Pancreas (tissue), 10 donors: ENCODE data around the gene UTP4. TPM values are rescaled to one million over a fixed set of nuclear protein-coding genes. Genes with fewer than 3 reads are reported as not detected.

Source experiments
- ATAC-seq, 4 donors: fragments of 200-7000 bp; cut with Tn5 transposase; one replicate each; pipeline versions ENCODE4 v1.8.0 to v1.9.1; 2020; ENCODE audit warnings: mild to moderate bottlenecking in 4 of 4, moderate library complexity in 4 of 4
- DNase-seq, 6 donors: peaks; one replicate each; pipeline ENCODE4 v3.0.0-alpha.2; 2020
- FAIRE-seq: peaks from 2 replicates; lab custom pipeline; 2012; peaks lifted over from hg19 to GRCh38; lab: Jason Lieb, UNC
- H3K27ac ChIP-seq, 4 donors: fragments of 200-600 bp; sonication (generic); 1 replicate in 3 of 4; 2 replicates in 1 of 4; pipeline versions ENCODE4 v1.5.0 to v1.8.0; 2020
- H3K27me3 ChIP-seq, 4 donors: fragments of 200-600 bp; one replicate each; pipeline ENCODE4 v1.8.0; 2021
- H3K36me3 ChIP-seq, 3 donors: fragments of 200-600 bp; sonication (generic) in 1 of 3; one replicate each; pipeline versions ENCODE4 v1.5.0 to v1.8.0; 2020 to 2021
- H3K4me1 ChIP-seq, 3 donors: fragments of 200-600 bp; one replicate each; pipeline ENCODE4 v1.8.0; 2021
- H3K4me3 ChIP-seq, 4 donors: fragments of 200-600 bp; sonication (generic) in 2 of 4; one replicate each; pipeline versions ENCODE4 v1.5.0 to v1.8.0; 2020 to 2021
- H3K9me3 ChIP-seq, 4 donors: fragments of 200-600 bp; one replicate each; pipeline ENCODE4 v1.8.0; 2021
- CTCF ChIP-seq, 4 donors: fragments of 200-600 bp; sonication (generic) in 3 of 4; IDR thresholded peaks; one replicate each; pipeline versions ENCODE4 v1.5.0 to v1.8.0; 2021; ENCODE audit warnings: antibody characterized with exemption in 4 of 4
- WGBS, 2 donors: extraction: QIAGEN DNeasy Blood & Tissue Kit; methylation state at CpG; one replicate each; pipeline ENCODE4 v1.1.7; 2013; 5-methylcytosine and 5-hydroxymethylcytosine counted together
- intact Hi-C, 3 donors: fragments of 100-400 bp; cut with DNase I; formaldehyde crosslinking; loops; one replicate each; pipeline versions ENCODE4 v1.11.1 to v1.14.2; 2022
- polyA plus RNA-seq, 2 donors: library from polyadenylated mRNA; stranded (reverse); fragments of 200-250 nt; gene quantifications; one replicate each; pipeline ENCODE4 v1.2.3, GENCODE V29; 2013
- total RNA-seq, 6 donors: library from RNA; stranded (reverse); fragmentation: NEBNext Ultra II Directional in 4 of 6; extraction: Animal tissue kit (Norgen Biotek cat#: 25700) in 4 of 6; gene quantifications; one replicate each; pipeline versions ENCODE4 v1.2.1 to v1.2.4, GENCODE V29; 2021 to 2023
- donor health status: healthy with polysubstance abuse.
- donor health status: DM: no; HTN: no; CAD: no; lungs with moderate emphysema.
- donor health status: DM: no; HTN: no; CAD: no.
- donor health status: control.
- donor health status: control.
- donor health status: Bipolar disorder and iron deficiency.
- donor health status: DM: yes; HTN: yes; CAD: no.
- donor health status: DM: no; HTN: no; CAD: no.
- donor health status: DM: no; HTN: no; CAD: no.
- donor health status: DM: yes; HTN: yes; CAD: no.

UTP4 gene
- total and polyA plus RNA-seq, 8 donors: 11.6 to 29.0 (median 21.8) TPM

- Histone ChIP-seq H3K9me3 (no peaks in the 10 kb centered on the region), H3K27ac (no peak overlapping the region), H3K36me3 (no peaks in the 10 kb centered on the region), H3K4me3 (no peak overlapping the region), H3K27me3 (no peaks in the 10 kb centered on the region), H3K4me1 (no peaks in the 10 kb centered on the region)
- ATAC-seq (no peak), DNase-seq (peak in 1 of 6 donors; percentile 27), FAIRE-seq (no peak)
- intact Hi-C loops: no loop called here
- 92 to 99% methylated on average over 7 of the region's 7 CpGs for WGBS, 2 donors
- TF ChIP-seq CTCF (IDR thresholded peaks at IDR 0.05): no peak
Observed at GRCh38 chr16:69113216-69113615, 19.2 kb upstream of the UTP4 start.

- no peak for TF ChIP-seq CTCF (IDR thresholded peaks at IDR 0.05)
- 94 to 96% methylated on average over 25 of the region's 25 CpGs for WGBS, 2 donors
- intact Hi-C loops: no loop called here
- FAIRE-seq: no peak
- Histone ChIP-seq H3K9me3 (no peaks in the 10 kb centered on the region), H3K27ac (no peak overlapping the region), H3K27me3 (no peaks in the 10 kb centered on the region), H3K36me3 (no peaks in the 10 kb centered on the region), H3K4me1 (peaks cover 4 to 9% (median 9%) of the 10 kb centered on the region in 3 donors), H3K4me3 (no peak overlapping the region)
- ATAC-seq: no peak
- peak in 1 of 6 donors; percentile 31 for DNase-seq
Observed at GRCh38 chr16:69114346-69114975, 18.0 kb upstream of the UTP4 start.

GRCh38 chr16:69114976-69115355 is 17.5 kb upstream of the UTP4 start:
- no peaks in the 10 kb centered on the region for H3K9me3 ChIP-seq
- H3K4me1 ChIP-seq: peaks cover 8 to 14% (median 11%) of the 10 kb centered on the region in 3 donors
- FAIRE-seq (no peak), DNase-seq (peak in 1 of 6 donors; percentile 21), ATAC-seq (no peak)
- intact Hi-C loops: no loop called here
- no peaks in the 10 kb centered on the region for H3K27me3 ChIP-seq
- no peak for TF ChIP-seq CTCF (IDR thresholded peaks at IDR 0.05)
- WGBS, 2 donors: 95% methylated on average over 6 of the region's 6 CpGs
- no peaks in the 10 kb centered on the region for H3K36me3 ChIP-seq
- no peak overlapping the region for H3K4me3 ChIP-seq
- no peak overlapping the region for H3K27ac ChIP-seq

- ATAC-seq: no peak
- H3K4me3 ChIP-seq: no peak overlapping the region
- TF ChIP-seq CTCF (IDR thresholded peaks at IDR 0.05): no peak
- DNase-seq: peak in 1 of 6 donors; percentile 10
- 92 to 97% methylated on average over 5 of the region's 5 CpGs for WGBS, 2 donors
- H3K4me1 ChIP-seq: peaks cover 8 to 14% (median 11%) of the 10 kb centered on the region in 3 donors
- H3K27ac ChIP-seq: no peak overlapping the region
- no peaks in the 10 kb centered on the region for H3K36me3 ChIP-seq
- intact Hi-C loops: no loop called here
- no peaks in the 10 kb centered on the region for H3K27me3 ChIP-seq
- no peaks in the 10 kb centered on the region for H3K9me3 ChIP-seq
- FAIRE-seq: no peak
Observed at GRCh38 chr16:69115361-69115760, 17.1 kb upstream of the UTP4 start.

GRCh38 chr16:69115837-69116236 is 16.6 kb upstream of the UTP4 start:
- peaks cover 0 to 3% (median 0%) of the 10 kb centered on the region in 3 donors for H3K36me3 ChIP-seq
- 65 to 73% methylated on average over 1 of the region's 1 CpG for WGBS, 2 donors

More at GRCh38 chr16:69115837-69116236, 16.6 kb upstream of the UTP4 start:
- H3K27ac ChIP-seq: no peak overlapping the region
- TF ChIP-seq CTCF (IDR thresholded peaks at IDR 0.05): no peak
- ATAC-seq (no peak), FAIRE-seq (no peak), DNase-seq (no peak)
- H3K4me1 ChIP-seq: peaks cover 8 to 14% (median 11%) of the 10 kb centered on the region in 3 donors
- H3K4me3 ChIP-seq: no peak overlapping the region
- H3K9me3 ChIP-seq: no peaks in the 10 kb centered on the region
- intact Hi-C loops: no loop called here
- no peaks in the 10 kb centered on the region for H3K27me3 ChIP-seq
